ENCODE data around the gene NLRP1. TPM values are rescaled to one million over a fixed set of nuclear protein-coding genes. Genes with fewer than 3 reads are reported as not detected.

NLRP1 gene
- total RNA-seq, 2 experiments from 2014 or later: 102 to 104 TPM

DNA sequence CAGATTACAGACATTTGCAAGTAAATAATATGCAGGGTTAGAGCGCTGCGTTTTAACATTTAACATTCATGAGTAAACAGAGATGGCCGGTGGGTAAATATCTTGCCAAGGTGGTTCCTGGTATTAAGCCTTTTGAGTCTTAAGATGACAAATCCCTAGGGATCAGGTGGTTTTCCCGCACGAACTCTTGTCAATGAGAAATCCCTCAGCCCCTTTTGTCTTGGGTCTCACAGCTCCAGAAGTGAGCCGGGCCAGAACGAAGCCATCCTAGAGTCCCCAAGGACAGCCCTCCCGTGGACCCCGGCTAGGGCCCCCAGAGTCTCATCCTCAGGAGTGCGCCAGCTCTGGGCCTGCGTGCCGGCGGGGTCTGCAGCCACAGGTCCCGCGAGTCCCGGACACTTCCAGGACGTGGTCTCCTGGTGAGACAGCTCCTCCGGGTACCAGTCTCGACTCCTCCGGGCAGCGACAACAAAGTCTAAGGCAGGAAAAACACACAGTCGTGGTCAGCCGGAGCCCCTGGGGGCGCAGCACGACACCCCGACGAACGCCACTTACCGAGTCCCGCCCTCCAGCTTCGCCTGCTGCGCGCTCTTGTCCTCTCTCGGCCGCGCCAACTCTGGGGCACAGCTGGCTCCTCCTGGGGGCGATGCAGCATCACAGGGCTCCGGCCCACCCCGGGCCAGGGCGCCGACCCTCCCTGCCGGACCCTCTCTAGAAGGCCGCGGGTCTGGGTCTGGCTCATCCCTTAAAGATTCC lies 84.7 kb downstream of the NLRP1 start:
- POLR2A ChIA-PET: interaction anchor here (1.2 to 2.5 kb wide), 3 partner anchors 13 to 61 kb away, joined by 3 to 33 read pairs (median 3); partner anchors contain the start of genes C1QBP, DERL2 and MIS12
- peak overlapping the region; percentile 80 for H3K4me3 Mint-ChIP-seq
- H3K9me3 Mint-ChIP-seq: peaks cover 2% of the 10 kb centered on the region
- peaks cover 20% of the 10 kb centered on the region for H3K4me1 Mint-ChIP-seq
- CTCF ChIA-PET: interaction anchor here (1.2 to 1.3 kb wide), 2 partner anchors 9 to 61 kb away, joined by 5 read pairs; partner anchors contain the start of gene C1QBP
- H3K36me3 Mint-ChIP-seq (ENCODE audit: low read depth): peaks cover 30% of the 10 kb centered on the region
- H3K27ac Mint-ChIP-seq: no peak overlapping the region
- peaks cover 10% of the 10 kb centered on the region for H3K27me3 Mint-ChIP-seq
- no peak for DNase-seq

GRCh38 chr17:5492970-5493369 lies 91.3 kb downstream of the NLRP1 start:
- Mint-ChIP-seq H3K27ac (no peak overlapping the region), H3K36me3 (ENCODE audit: low read depth) (peaks cover 39% of the 10 kb centered on the region), H3K9me3 (peaks cover 7% of the 10 kb centered on the region), H3K4me3 (no peak overlapping the region), H3K4me1 (peaks cover 10% of the 10 kb centered on the region), H3K27me3 (peaks cover 3% of the 10 kb centered on the region)
- no peak for DNase-seq
- ChIA-PET CTCF (no interaction called here), POLR2A (no interaction called here)

- H3K4me3 Mint-ChIP-seq: no peak overlapping the region
Measured at GRCh38 chr17:5488752-5489151, 95.6 kb downstream of the NLRP1 start.

DNA sequence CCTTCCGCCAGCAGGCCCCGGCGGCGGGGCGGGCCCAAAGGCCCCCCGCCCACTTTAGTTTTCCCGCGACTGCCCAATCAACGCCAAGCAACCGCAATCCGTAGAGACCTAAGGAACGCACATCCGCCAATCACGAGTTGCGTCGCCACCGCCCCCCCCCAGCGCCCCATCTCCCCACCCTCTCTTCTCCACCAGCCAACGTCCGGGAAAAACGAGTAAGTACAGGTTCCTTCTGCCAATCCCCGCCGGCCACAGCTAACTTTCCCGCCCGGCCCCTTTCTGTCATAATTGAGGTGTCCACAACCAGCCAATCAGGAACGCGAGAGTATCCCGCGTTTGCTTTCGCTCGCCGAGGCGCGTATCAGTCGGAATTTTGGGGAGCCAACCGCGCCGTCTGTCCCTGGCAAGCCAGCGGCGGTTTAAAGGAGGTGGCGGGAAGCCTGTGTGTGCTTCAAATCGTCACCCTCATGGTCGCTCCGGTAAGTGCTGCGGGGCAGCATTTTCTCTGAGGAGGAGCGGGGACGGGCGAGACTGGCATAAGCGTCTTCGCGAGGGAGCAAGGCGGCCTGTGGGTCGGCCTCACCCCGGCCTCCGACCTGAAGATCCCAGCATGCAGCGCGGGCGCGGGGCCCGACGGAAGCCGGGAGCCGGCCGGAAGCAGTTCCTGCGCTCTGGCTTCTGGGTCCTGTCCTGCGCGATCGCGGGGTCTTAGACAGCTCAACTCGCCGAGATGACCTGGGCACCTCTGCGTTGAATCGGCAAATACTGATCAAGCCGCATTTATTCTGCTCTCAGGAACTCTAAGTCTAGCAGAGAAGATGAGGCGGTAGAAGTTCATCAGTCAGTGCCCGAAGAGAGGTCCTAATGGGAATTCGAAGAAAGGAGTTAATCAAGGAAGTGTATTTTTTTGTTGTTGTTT lies 97.8 kb downstream of the NLRP1 start, which contains the start of gene MIS12:
Gene MIS12, plus strand, starts transcription at position 361 of the 919 bp plus-strand sequence. CDS start 2,297 bp downstream, outside the sequence.
- Mint-ChIP-seq H3K27me3 (no peaks in the 10 kb centered on the region), H3K27ac (peak within 1 kb of the TSS; percentile 96), H3K4me1 (peaks cover 56% of the 10 kb centered on the region), H3K9me3 (no peaks in the 10 kb centered on the region), H3K4me3 (peak within 1 kb of the TSS; percentile 90), H3K36me3 (ENCODE audit: low read depth) (peaks cover 68% of the 10 kb centered on the region)
- ChIA-PET CTCF (interaction anchor here (0.7 to 2.6 kb wide), 6 partner anchors 15 to 294 kb away, joined by 3 to 9 read pairs (median 4); partner anchors contain the start of genes C1QBP and DHX33), POLR2A (interaction anchor here (0.6 to 4.0 kb wide), 28 partner anchors 10 to 1271 kb away, joined by 3 to 46 read pairs (median 4); partner anchors contain the start of genes C1QBP, DHX33, NLRP1 and NUP88)
- DNase-seq: peak; percentile 98

More at GRCh38 chr17:5488752-5489151, 95.6 kb downstream of the NLRP1 start:
- Mint-ChIP-seq H3K36me3 (ENCODE audit: low read depth) (peaks cover 58% of the 10 kb centered on the region), H3K27me3 (no peaks in the 10 kb centered on the region), H3K9me3 (peaks cover 5% of the 10 kb centered on the region), H3K4me1 (peaks cover 43% of the 10 kb centered on the region), H3K27ac (no peak overlapping the region)
- POLR2A ChIA-PET: interaction anchor here (1.6 to 3.9 kb wide), 2 partner anchors 21 to 95 kb away, joined by 5 to 26 read pairs; partner anchors contain the start of genes DHX33 and NLRP1
- CTCF ChIA-PET: interaction anchor here (1.5 kb wide), 1 partner anchor 22 kb away, joined by 3 read pairs; no protein-coding TSS in a partner anchor
- no peak for DNase-seq

GRCh38 chr17:5485270-5486205 lies 98.8 kb downstream of the NLRP1 start, which contains the start of gene DERL2:
Gene DERL2, minus strand, starts transcription at chr17:5486178. Its CDS starts 17 bp downstream, at chr17:5486161.
- H3K27ac Mint-ChIP-seq: peak within 1 kb of the TSS; percentile 96
- H3K9me3 Mint-ChIP-seq: no peaks in the 10 kb centered on the region
- no peaks in the 10 kb centered on the region for H3K27me3 Mint-ChIP-seq
- DNase-seq: no peak
- POLR2A ChIA-PET: interaction anchor here (0.6 to 4.0 kb wide), 25 partner anchors 10 to 1272 kb away, joined by 3 to 46 read pairs (median 4); partner anchors contain the start of genes C1QBP, DHX33, NLRP1 and NUP88
- CTCF ChIA-PET: interaction anchor here (0.7 to 2.6 kb wide), 7 partner anchors 15 to 293 kb away, joined by 3 to 9 read pairs (median 3); partner anchors contain the start of genes C1QBP and DHX33
- peak within 1 kb of the TSS; percentile 90 for H3K4me3 Mint-ChIP-seq
- peaks cover 59% of the 10 kb centered on the region for H3K4me1 Mint-ChIP-seq
- H3K36me3 Mint-ChIP-seq (ENCODE audit: low read depth): peaks cover 74% of the 10 kb centered on the region

DNA sequence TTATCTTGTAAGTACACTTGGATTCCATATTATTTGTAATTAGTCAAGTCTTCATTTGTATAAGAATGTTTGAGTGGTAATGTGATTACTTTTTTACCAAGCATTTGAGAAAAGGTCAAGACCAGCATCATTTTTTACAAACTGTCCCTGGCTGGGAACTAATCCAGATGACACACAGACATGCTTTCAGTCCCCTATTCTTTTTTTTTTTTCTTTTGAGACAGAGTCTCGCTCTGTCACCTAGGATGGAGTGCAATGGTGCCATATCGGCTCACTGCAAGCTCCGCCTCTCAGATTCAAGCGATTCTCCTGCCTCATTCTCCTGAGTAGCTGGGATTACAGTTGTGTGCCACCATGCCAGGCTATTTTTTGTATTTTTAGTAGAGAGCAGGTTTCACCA lies 102.9 kb downstream of the NLRP1 start:
- H3K36me3 Mint-ChIP-seq (ENCODE audit: low read depth): peaks cover 74% of the 10 kb centered on the region
- POLR2A ChIA-PET: no interaction called here
- no peak for DNase-seq
- no peaks in the 10 kb centered on the region for H3K9me3 Mint-ChIP-seq
- no peak overlapping the region for H3K4me3 Mint-ChIP-seq
- CTCF ChIA-PET: interaction anchor here (1.3 kb wide), 1 partner anchor 40 kb away, joined by 3 read pairs; no protein-coding TSS in a partner anchor
- H3K27me3 Mint-ChIP-seq: no peaks in the 10 kb centered on the region
- H3K27ac Mint-ChIP-seq: no peak overlapping the region
- peaks cover 37% of the 10 kb centered on the region for H3K4me1 Mint-ChIP-seq

DNA sequence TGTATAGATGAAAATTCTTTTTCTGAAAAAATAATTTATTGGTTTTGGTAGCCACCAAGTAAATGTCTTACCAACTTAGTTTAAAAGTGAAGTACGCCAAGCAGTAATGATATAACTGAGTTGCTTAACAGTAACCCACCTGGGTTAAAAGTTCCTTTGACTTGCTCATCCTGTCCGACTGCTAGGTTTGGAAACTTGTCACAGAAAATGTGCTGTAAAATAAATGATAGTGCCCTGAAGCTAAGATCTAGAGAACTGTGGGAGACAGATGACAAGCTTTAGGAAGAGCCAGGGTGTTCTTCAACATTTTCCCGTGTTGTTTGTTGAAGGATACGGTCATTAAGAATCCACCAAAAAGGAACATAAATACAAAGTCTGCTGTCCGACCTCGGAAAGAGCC lies 103.3 kb downstream of the NLRP1 start:
- Mint-ChIP-seq H3K36me3 (ENCODE audit: low read depth) (peaks cover 74% of the 10 kb centered on the region), H3K4me3 (no peak overlapping the region), H3K9me3 (no peaks in the 10 kb centered on the region), H3K27me3 (no peaks in the 10 kb centered on the region), H3K27ac (no peak overlapping the region), H3K4me1 (peaks cover 37% of the 10 kb centered on the region)
- ChIA-PET POLR2A (interaction anchor here (1.0 kb wide), 1 partner anchor 10 kb away, joined by 11 read pairs; no protein-coding TSS in a partner anchor), CTCF (interaction anchor here (1.3 kb wide), 1 partner anchor 39 kb away, joined by 3 read pairs; no protein-coding TSS in a partner anchor)
- no peak for DNase-seq

- H3K4me1 Mint-ChIP-seq: peaks cover 18% of the 10 kb centered on the region
- H3K4me3 Mint-ChIP-seq: no peak overlapping the region
- H3K27me3 Mint-ChIP-seq: no peaks in the 10 kb centered on the region
- H3K36me3 Mint-ChIP-seq (ENCODE audit: low read depth): peaks cover 83% of the 10 kb centered on the region
- POLR2A ChIA-PET: interaction anchor here (1.1 kb wide), 1 partner anchor 11 kb away, joined by 4 read pairs; no protein-coding TSS in a partner anchor
- DNase-seq: no peak
- H3K9me3 Mint-ChIP-seq: no peaks in the 10 kb centered on the region
- CTCF ChIA-PET: no interaction called here
- H3K27ac Mint-ChIP-seq: no peak overlapping the region
Measured at GRCh38 chr17:5478992-5479391, 105.3 kb downstream of the NLRP1 start.

- no peaks in the 10 kb centered on the region for H3K27me3 Mint-ChIP-seq
- CTCF ChIA-PET: interaction anchor here (1.0 to 1.2 kb wide), 2 partner anchors 35 to 81 kb away, joined by 5 read pairs; partner anchors contain the start of gene C1QBP
- no peaks in the 10 kb centered on the region for H3K9me3 Mint-ChIP-seq
- peaks cover 11% of the 10 kb centered on the region for H3K4me1 Mint-ChIP-seq
- no peak overlapping the region for H3K4me3 Mint-ChIP-seq
- H3K27ac Mint-ChIP-seq: no peak overlapping the region
- POLR2A ChIA-PET: interaction anchor here (2.4 kb wide), 1 partner anchor 12 kb away, joined by 11 read pairs; the partner anchor contains the start of genes DERL2 and MIS12
- DNase-seq: no peak
- peaks cover 55% of the 10 kb centered on the region for H3K36me3 Mint-ChIP-seq (ENCODE audit: low read depth)
Measured at GRCh38 chr17:5473906-5474305, 110.4 kb downstream of the NLRP1 start.

DNA sequence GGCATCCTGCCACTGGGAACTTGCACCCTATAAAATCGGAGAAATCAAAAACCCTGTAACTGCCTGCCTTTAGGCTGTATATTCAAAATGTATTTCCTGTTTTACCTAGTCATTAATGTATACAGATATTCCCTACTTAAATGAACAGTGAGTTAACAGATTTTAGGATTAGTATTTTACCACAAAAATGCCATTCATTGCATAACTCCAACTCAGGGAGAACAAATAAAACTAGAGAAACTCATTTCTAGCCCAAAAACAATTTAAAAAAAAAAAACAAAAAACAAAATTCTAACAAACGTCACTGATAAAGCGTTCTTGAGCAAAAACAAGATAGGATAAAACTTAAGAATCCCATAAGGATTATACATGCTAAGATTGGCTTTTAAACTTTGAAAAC lies 111.8 kb downstream of the NLRP1 start:
- ChIA-PET CTCF (no interaction called here), POLR2A (no interaction called here)
- Mint-ChIP-seq H3K4me3 (no peak overlapping the region), H3K27me3 (no peaks in the 10 kb centered on the region), H3K9me3 (no peaks in the 10 kb centered on the region), H3K36me3 (ENCODE audit: low read depth) (peaks cover 42% of the 10 kb centered on the region), H3K4me1 (peaks cover 17% of the 10 kb centered on the region), H3K27ac (no peak overlapping the region)
- DNase-seq: no peak

GRCh38 chr17:5468075-5468473 lies 116.2 kb downstream of the NLRP1 start:
- Mint-ChIP-seq H3K36me3 (ENCODE audit: low read depth) (peaks cover 13% of the 10 kb centered on the region), H3K27me3 (no peaks in the 10 kb centered on the region), H3K4me3 (peak overlapping the region; percentile 84), H3K27ac (peak overlapping the region; percentile 32), H3K9me3 (no peaks in the 10 kb centered on the region), H3K4me1 (peaks cover 44% of the 10 kb centered on the region)
- DNase-seq: peak; percentile 19
- POLR2A ChIA-PET: interaction anchor here (1.1 to 3.0 kb wide), 9 partner anchors 11 to 276 kb away, joined by 3 to 46 read pairs (median 7); partner anchors contain the start of genes C1QBP, DERL2, MIS12 and NUP88
- CTCF ChIA-PET: interaction anchor here (1.1 to 2.8 kb wide), 2 partner anchors 18 to 29 kb away, joined by 4 to 21 read pairs; partner anchors contain the start of genes C1QBP, DERL2 and MIS12
